ENCODE measurements around the gene ABTB1.

GRCh38 chr3:127673191-127674100 lies 694 bp downstream of the ABTB1 start:
- no peak for TF ChIP-seq CTCF (IDR thresholded peaks at IDR 0.05)
- TF ChIP-seq POLR2A (IDR thresholded peaks at IDR 0.05): no peak
